PC-3 (cell line): ENCODE data around the gene VSTM5. TPM values are rescaled to one million over a fixed set of nuclear protein-coding genes. Genes with fewer than 3 reads are reported as not detected.

Experiments used
- ATAC-seq: fragments of 200-7000 bp; cut with Tn5 transposase; 2 replicates; pipeline ENCODE4 v1.9.1; 2020; ENCODE audit warnings: mild to moderate bottlenecking, moderate library complexity
- BruUV-seq: library from RNA; stranded (reverse); fragments of 400-500 nt; replicated peaks from 2 replicates; lab custom pipeline; 2021; lab: Mats Ljungman, UMichigan
- CTCF ChIA-PET: fragments of 300-600 bp; sonication (Branson Sonifier 250); formaldehyde crosslinking; loops from one replicate; lab custom pipeline; 2022; ENCODE audit warnings: antibody characterized with exemption; lab: Charles Lee
- POLR2A ChIA-PET: fragments of 300-600 bp; sonication (Branson Sonifier 250); formaldehyde crosslinking; loops from one replicate; lab custom pipeline; 2022; ENCODE audit warnings: antibody characterized with exemption; ENCODE audit not compliant: unreplicated experiment; lab: Charles Lee
- DNase-seq: peaks from one replicate; pipeline ENCODE4 v3.0.0-alpha.2; 2015
- H2AFZ ChIP-seq: fragments of 300-600 bp; sonication (generic); 2 replicates; pipeline ENCODE4 v1.6.0; 2016; ENCODE audit warnings: antibody characterized with exemption, low read length
- H3F3A ChIP-seq: fragments of 300-600 bp; sonication (generic); one replicate; pipeline ENCODE4 v1.6.0; 2017; ENCODE audit warnings: antibody characterized with exemption, low read length, control low read depth, mild to moderate bottlenecking; ENCODE audit not compliant: unreplicated experiment
- H3K27ac ChIP-seq: fragments of 300-600 bp; sonication (generic); 2 replicates; pipeline ENCODE4 v1.5.1; 2016; ENCODE audit warnings: mild to moderate bottlenecking, low read length
- H3K27me3 ChIP-seq: fragments of 300-600 bp; sonication (generic); 2 replicates; pipeline ENCODE4 v1.6.1; 2016; ENCODE audit warnings: low read length, mixed read lengths
- H3K36me3 ChIP-seq: fragments of 300-600 bp; sonication (generic); 2 replicates; pipeline ENCODE4 v1.6.1; 2016; ENCODE audit warnings: low read depth, mixed run types, low read length, mixed read lengths
- H3K4me1 ChIP-seq: fragments of 300-600 bp; sonication (generic); 2 replicates; pipeline ENCODE4 v1.5.1; 2016; ENCODE audit warnings: low read length; ENCODE audit not compliant: insufficient read depth
- H3K4me2 ChIP-seq: fragments of 300-600 bp; sonication (generic); 2 replicates; pipeline ENCODE4 v1.6.0; 2016; ENCODE audit warnings: low read length
- H3K4me3 ChIP-seq: fragments of 300-600 bp; sonication (generic); 2 replicates; pipeline ENCODE4 v1.5.1; 2016; ENCODE audit warnings: mild to moderate bottlenecking, low read length, mixed read lengths
- H3K79me2 ChIP-seq: fragments of 300-600 bp; sonication (generic); 2 replicates; pipeline ENCODE4 v1.6.1; 2017; ENCODE audit warnings: low read length, mixed read lengths
- H3K9ac ChIP-seq: fragments of 300-600 bp; sonication (generic); 2 replicates; pipeline ENCODE4 v1.6.0; 2016; ENCODE audit warnings: mild to moderate bottlenecking, low read length
- H3K9me2 ChIP-seq: fragments of 300-600 bp; sonication (generic); replicated peaks from 2 replicates; pipeline ENCODE4 v1.6.1; 2016; ENCODE audit warnings: mixed run types, low read length, mixed read lengths
- H3K9me3 ChIP-seq: fragments of 300-600 bp; sonication (generic); 2 replicates; pipeline ENCODE4 v1.6.1; 2016; ENCODE audit warnings: low read length, mixed read lengths
- H4K20me1 ChIP-seq: fragments of 300-600 bp; sonication (generic); 2 replicates; pipeline ENCODE4 v1.6.1; 2016; ENCODE audit warnings: low read length, mixed read lengths
- CTCF ChIP-seq: fragments of 300-600 bp; sonication (generic); conservative IDR thresholded peaks from 2 replicates; pipeline ENCODE4 v1.5.1; 2017; ENCODE audit warnings: antibody characterized with exemption, low read depth, mild to moderate bottlenecking, low read length
- EZH2 ChIP-seq: fragments of 300-600 bp; sonication (generic); IDR thresholded peaks from one replicate; pipeline ENCODE4 v1.6.1; 2017; ENCODE audit warnings: antibody characterized with exemption, mild to moderate bottlenecking, low read length; ENCODE audit not compliant: unreplicated experiment
- EZH2phosphoT487 ChIP-seq: fragments of 300-600 bp; sonication (generic); IDR thresholded peaks from 2 replicates; pipeline ENCODE4 v1.6.1; 2018; ENCODE audit warnings: mild to moderate bottlenecking, antibody characterized with exemption, low read length, borderline replicate concordance
- intact Hi-C: fragments of 100-400 bp; cut with micrococcal nuclease; formaldehyde crosslinking; loops from 2 replicates; pipeline ENCODE4 v1.9.0; 2023
- total RNA-seq: library from RNA; depleted of rRNA; stranded (reverse); fragments of >200 nt; gene quantifications from 2 replicates; pipeline ENCODE4 v1.2.3, GENCODE V29; 2014

VSTM5 gene
- total RNA-seq, 1 experiment from 2014 or later, result 15.6 TPM

GRCh38 chr11:93819966-93820695 is 30.3 kb downstream of the VSTM5 start:
- DNase-seq (no peak), ATAC-seq (no peak)
- Histone ChIP-seq H3K9me2 (no peaks in the 10 kb centered on the region), H2AFZ (no peak overlapping the region), H3K27ac (no peak overlapping the region), H3K27me3 (no peaks in the 10 kb centered on the region), H3K79me2 (no peaks in the 10 kb centered on the region), H4K20me1 (no peaks in the 10 kb centered on the region), H3F3A (no peaks in the 10 kb centered on the region), H3K9ac (no peak overlapping the region), H3K4me2 (no peak overlapping the region), H3K4me1 (no peaks in the 10 kb centered on the region), H3K36me3 (peaks cover 9% of the 10 kb centered on the region; the same call in 1 of the 2 replicates), H3K4me3 (no peak overlapping the region), H3K9me3 (no peaks in the 10 kb centered on the region)
- intact Hi-C loops, result no loop called here
- POLR2A ChIA-PET, result no interaction called here
- CTCF ChIA-PET, result no interaction called here
- no peak for TF ChIP-seq EZH2
- TF ChIP-seq CTCF, result no peak
- no peak for TF ChIP-seq EZH2phosphoT487
- no TSS peak for BruUV-seq

GRCh38 chr11:93817426-93818348 is 32.7 kb downstream of the VSTM5 start:
- Histone ChIP-seq H3K79me2 (no peaks in the 10 kb centered on the region), H3K9me2 (no peaks in the 10 kb centered on the region), H3K9me3 (no peaks in the 10 kb centered on the region), H4K20me1 (no peaks in the 10 kb centered on the region), H3K4me3 (no peak overlapping the region), H3K36me3 (peaks cover 26% of the 10 kb centered on the region), H3K9ac (no peak overlapping the region), H3K4me1 (no peaks in the 10 kb centered on the region), H3F3A (no peaks in the 10 kb centered on the region), H3K27me3 (no peaks in the 10 kb centered on the region), H3K27ac (no peak overlapping the region), H3K4me2 (no peak overlapping the region), H2AFZ (no peak overlapping the region)
- POLR2A ChIA-PET, result no interaction called here
- DNase-seq (no peak), ATAC-seq (0 out of 2 replicates have a peak, but pooled peaks have one; percentile 9)
- BruUV-seq, result no TSS peak
- no peak for TF ChIP-seq EZH2phosphoT487
- no peak for TF ChIP-seq EZH2
- TF ChIP-seq CTCF, result no peak
- intact Hi-C loops, result no loop called here
- CTCF ChIA-PET, result interaction anchor here (0.6 to 1.3 kb wide), 2 partner anchors 24 to 78 kb away, joined by 4 to 6 read pairs; no protein-coding TSS in a partner anchor
